SU-DHL-6 (cell line): ENCODE data around the gene GARS1.

ENCODE experiments used
- CTCF ChIP-seq: fragments of 200-600 bp; sonication (generic); IDR thresholded peaks from one replicate; pipeline ENCODE4 v1.5.1; 2017; ENCODE audit warnings: antibody characterized with exemption, mild to moderate bottlenecking, low read length, moderate library complexity; ENCODE audit not compliant: insufficient read depth, poor library complexity, severe bottlenecking
- EZH2phosphoT487 ChIP-seq: fragments of 200-600 bp; sonication (generic), shearing (Covaris generic); conservative IDR thresholded peaks from 2 replicates; pipeline ENCODE4 v1.6.1; 2018; ENCODE audit warnings: mild to moderate bottlenecking, antibody characterized with exemption, low read length, moderate library complexity, mixed read lengths

GRCh38 chr7:30630986-30631385, 36.3 kb downstream of the GARS1 start:
- TF ChIP-seq CTCF (no peak), EZH2phosphoT487 (no peak)
